Loucy (cell line): ENCODE results near the gene LRBA.

Experiments
- H2AFZ ChIP-seq: fragments of 200-600 bp; sonication (generic); 2 replicates; pipeline ENCODE4 v1.6.0; 2016; ENCODE audit warnings: antibody characterized with exemption, mild to moderate bottlenecking, low read length, moderate library complexity
- H3F3A ChIP-seq: fragments of 200-600 bp; 2 replicates; pipeline ENCODE4 v1.6.0; 2016; ENCODE audit warnings: antibody characterized with exemption, low read depth, mild to moderate bottlenecking
- H3K27me3 ChIP-seq: fragments of 200-600 bp; sonication (generic); 2 replicates; pipeline ENCODE4 v1.6.1; 2014; ENCODE audit warnings: low read length, mild to moderate bottlenecking; ENCODE audit not compliant: insufficient read depth, poor library complexity, severe bottlenecking
- H3K36me3 ChIP-seq: fragments of 200-600 bp; sonication (generic); 2 replicates; pipeline ENCODE4 v1.6.1; 2016; ENCODE audit warnings: low read length; ENCODE audit not compliant: insufficient read depth
- H3K4me1 ChIP-seq: fragments of 200-600 bp; sonication (generic); 2 replicates; pipeline ENCODE4 v1.5.1; 2014; ENCODE audit warnings: low read length, mild to moderate bottlenecking; ENCODE audit not compliant: insufficient read depth, poor library complexity, severe bottlenecking
- H3K4me2 ChIP-seq: fragments of 200-600 bp; sonication (generic); 2 replicates; pipeline ENCODE4 v1.6.0; 2014; ENCODE audit warnings: antibody characterized with exemption, low read length, low read depth, mild to moderate bottlenecking; ENCODE audit not compliant: poor library complexity, severe bottlenecking
- H3K4me3 ChIP-seq: fragments of 200-600 bp; sonication (generic); 2 replicates; pipeline ENCODE4 v1.5.1; 2014; ENCODE audit warnings: low read length, mild to moderate bottlenecking, mixed read lengths; ENCODE audit not compliant: poor library complexity, severe bottlenecking
- H3K79me2 ChIP-seq: fragments of 200-600 bp; sonication (generic); 2 replicates; pipeline ENCODE4 v1.6.1; 2014; ENCODE audit warnings: low read length; ENCODE audit not compliant: insufficient read depth
- H3K9ac ChIP-seq: fragments of 200-600 bp; sonication (generic); 2 replicates; pipeline ENCODE4 v1.6.0; 2014; ENCODE audit warnings: mild to moderate bottlenecking, low read depth, low read length, moderate library complexity; ENCODE audit not compliant: poor library complexity, severe bottlenecking
- H3K9me2 ChIP-seq: fragments of 200-600 bp; sonication (generic); replicated peaks from 2 replicates; pipeline ENCODE4 v1.6.1; 2016; ENCODE audit warnings: low read depth, low read length, mixed read lengths
- H3K9me3 ChIP-seq: fragments of 200-600 bp; sonication (generic); 2 replicates; pipeline ENCODE4 v1.6.1; 2014; ENCODE audit warnings: mild to moderate bottlenecking, antibody characterized with exemption, low read length, low read depth; ENCODE audit not compliant: insufficient read depth
- H4K20me1 ChIP-seq: fragments of 200-600 bp; sonication (generic); 2 replicates; pipeline ENCODE4 v1.6.0; 2014; ENCODE audit warnings: antibody characterized with exemption, low read length, mild to moderate bottlenecking; ENCODE audit not compliant: insufficient read depth, poor library complexity, severe bottlenecking
- EZH2phosphoT487 ChIP-seq: fragments of 200-600 bp; IDR thresholded peaks from 2 replicates; pipeline ENCODE4 v1.6.1; 2018; ENCODE audit warnings: antibody characterized with exemption, mild to moderate bottlenecking, moderate library complexity, borderline replicate concordance
- TF ChIP-seq, protein P1 (sequence below): fragments of 200-600 bp; sonication (generic); conservative IDR thresholded peaks from 2 replicates; pipeline ENCODE4 v1.5.1; 2014; ENCODE audit warnings: mild to moderate bottlenecking, antibody characterized with exemption, low read length

Gene LRBA

DNA sequence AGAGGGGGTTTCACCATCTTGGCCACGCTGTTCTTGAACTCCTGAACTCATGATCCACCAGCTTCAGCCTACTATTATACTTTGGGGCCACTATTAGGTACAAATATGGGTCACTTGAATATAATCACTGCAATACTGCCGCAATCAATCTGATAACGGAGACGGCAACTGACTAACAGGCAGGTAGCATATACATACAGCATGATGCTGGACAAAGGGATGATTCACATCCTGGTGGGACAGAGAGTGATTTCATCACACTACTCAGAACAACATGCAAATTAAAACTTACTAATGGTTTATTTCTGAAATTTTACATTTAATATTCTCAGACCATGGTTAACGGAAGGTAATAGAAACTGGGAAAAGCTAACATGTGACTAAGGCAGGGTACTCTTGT is 10.9 kb downstream of the LRBA start:
- Histone ChIP-seq H3K9ac (no peak overlapping the region), H3K27me3 (no peaks in the 10 kb centered on the region), H3F3A (no peaks in the 10 kb centered on the region), H3K79me2 (peaks cover 90% of the 10 kb centered on the region), H3K4me3 (no peak overlapping the region), H2AFZ (no peak overlapping the region), H4K20me1 (peaks cover 8% of the 10 kb centered on the region), H3K4me1 (peaks cover 21% of the 10 kb centered on the region), H3K9me3 (no peaks in the 10 kb centered on the region), H3K36me3 (no peaks in the 10 kb centered on the region), H3K4me2 (no peak overlapping the region), H3K9me2 (no peaks in the 10 kb centered on the region)
- no peak for TF ChIP-seq EZH2phosphoT487
- TF ChIP-seq, protein P1, sequence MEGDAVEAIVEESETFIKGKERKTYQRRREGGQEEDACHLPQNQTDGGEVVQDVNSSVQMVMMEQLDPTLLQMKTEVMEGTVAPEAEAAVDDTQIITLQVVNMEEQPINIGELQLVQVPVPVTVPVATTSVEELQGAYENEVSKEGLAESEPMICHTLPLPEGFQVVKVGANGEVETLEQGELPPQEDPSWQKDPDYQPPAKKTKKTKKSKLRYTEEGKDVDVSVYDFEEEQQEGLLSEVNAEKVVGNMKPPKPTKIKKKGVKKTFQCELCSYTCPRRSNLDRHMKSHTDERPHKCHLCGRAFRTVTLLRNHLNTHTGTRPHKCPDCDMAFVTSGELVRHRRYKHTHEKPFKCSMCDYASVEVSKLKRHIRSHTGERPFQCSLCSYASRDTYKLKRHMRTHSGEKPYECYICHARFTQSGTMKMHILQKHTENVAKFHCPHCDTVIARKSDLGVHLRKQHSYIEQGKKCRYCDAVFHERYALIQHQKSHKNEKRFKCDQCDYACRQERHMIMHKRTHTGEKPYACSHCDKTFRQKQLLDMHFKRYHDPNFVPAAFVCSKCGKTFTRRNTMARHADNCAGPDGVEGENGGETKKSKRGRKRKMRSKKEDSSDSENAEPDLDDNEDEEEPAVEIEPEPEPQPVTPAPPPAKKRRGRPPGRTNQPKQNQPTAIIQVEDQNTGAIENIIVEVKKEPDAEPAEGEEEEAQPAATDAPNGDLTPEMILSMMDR: no peak

DNA sequence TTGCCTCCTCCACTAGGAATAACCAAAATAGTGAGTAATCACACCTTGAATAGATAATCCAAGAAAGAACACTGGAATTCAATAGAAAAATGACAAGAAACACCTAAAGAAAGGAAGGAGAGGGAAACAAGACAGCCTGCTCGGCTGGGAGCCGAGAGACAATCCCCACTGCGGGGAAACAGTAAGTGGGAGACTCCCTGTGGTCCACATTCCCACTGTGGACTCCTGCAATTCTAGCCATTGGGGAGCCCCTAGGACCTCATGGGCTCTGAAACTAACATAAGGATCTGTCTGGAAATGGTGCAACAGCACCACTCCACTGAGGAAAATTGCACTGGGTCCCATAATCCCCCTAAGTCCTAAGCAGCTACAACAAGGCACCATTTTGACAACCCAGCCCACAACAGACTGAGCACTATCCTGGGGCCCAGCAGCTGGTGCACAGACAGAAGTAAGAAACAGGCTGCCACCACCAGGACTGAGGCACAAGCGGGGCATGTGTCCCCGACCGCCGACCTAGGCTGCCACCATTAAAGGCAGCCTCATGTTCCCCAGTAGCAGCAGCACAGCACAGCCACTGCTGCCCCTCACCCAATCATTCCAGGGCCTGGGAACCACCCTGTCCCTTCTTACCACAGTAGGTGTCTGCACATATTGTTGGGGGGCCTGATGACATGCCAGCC is 14.2 kb downstream of the LRBA start:
- Histone ChIP-seq H2AFZ (no peak overlapping the region), H3K79me2 (peaks cover 92% of the 10 kb centered on the region)

DNA sequence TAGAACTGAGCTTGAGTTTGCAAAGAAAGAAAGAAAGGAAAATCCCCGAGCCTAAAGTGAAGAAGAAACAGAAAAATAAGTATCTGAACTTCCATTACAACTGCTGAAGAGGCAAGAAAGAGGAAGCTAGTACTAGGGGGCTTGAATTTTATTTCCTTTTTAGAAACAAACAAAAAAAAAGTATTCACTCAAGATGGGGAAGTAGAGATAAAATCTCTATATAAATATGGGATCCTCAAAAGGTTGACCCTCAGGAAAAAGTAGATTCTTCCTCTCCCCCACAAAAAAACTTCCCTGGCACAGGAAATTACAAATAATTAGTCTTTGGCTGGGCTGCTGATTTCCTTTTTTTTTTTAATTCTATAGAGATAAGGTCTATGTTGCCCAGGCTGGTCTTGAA is 16.0 kb downstream of the LRBA start:
- peaks cover 4% of the 10 kb centered on the region; the same call in 1 of the 2 replicates for H3K36me3 ChIP-seq
- peaks cover 13% of the 10 kb centered on the region for H4K20me1 ChIP-seq
- H2AFZ ChIP-seq: no peak overlapping the region
- H3K4me3 ChIP-seq: no peak overlapping the region
- H3K9me2 ChIP-seq: no peaks in the 10 kb centered on the region
- H3K4me1 ChIP-seq: peaks cover 24% of the 10 kb centered on the region
- H3K4me2 ChIP-seq: peak overlapping the region; percentile 39
- H3K9me3 ChIP-seq: no peaks in the 10 kb centered on the region
- H3K79me2 ChIP-seq: peaks cover 91% of the 10 kb centered on the region
- TF ChIP-seq, protein P1: no peak
- no peak for TF ChIP-seq EZH2phosphoT487
- no peak overlapping the region for H3K9ac ChIP-seq
- no peaks in the 10 kb centered on the region for H3K27me3 ChIP-seq
- no peaks in the 10 kb centered on the region for H3F3A ChIP-seq

More for the DNA sequence above, 14.2 kb downstream of the LRBA start:
- no peak overlapping the region for H3K9ac ChIP-seq
- no peaks in the 10 kb centered on the region for H3K36me3 ChIP-seq
- peaks cover 11% of the 10 kb centered on the region for H4K20me1 ChIP-seq
- H3K9me3 ChIP-seq: no peaks in the 10 kb centered on the region
- H3K27me3 ChIP-seq: no peaks in the 10 kb centered on the region
- peak overlapping the region; percentile 39 for H3K4me2 ChIP-seq
- H3K4me3 ChIP-seq: no peak overlapping the region
- H3K9me2 ChIP-seq: no peaks in the 10 kb centered on the region
- no peaks in the 10 kb centered on the region for H3F3A ChIP-seq
- TF ChIP-seq, protein P1: no peak
- no peak for TF ChIP-seq EZH2phosphoT487
- peaks cover 21% of the 10 kb centered on the region for H3K4me1 ChIP-seq
